Activated T-cell treated with anti-CD3 and anti-CD28 coated beads, Interleukin-2, amount 50 U/mL, for 72 hours (primary cell): ENCODE results near the gene KDM5B. TPM values are rescaled to one million over a fixed set of nuclear protein-coding genes. Genes with fewer than 3 reads are reported as not detected.

Experiments
- ATAC-seq, 2 donors: fragments of 150-1000 bp; cut with Tn5 transposase; replicated peaks in 1 of 2; 2 replicates each; pipeline ENCODE4 v1.10.0; 2021; ENCODE audit warnings: moderate library complexity in 2 of 2, mild to moderate bottlenecking in 1 of 2
- DNase-seq, 2 donors: peaks; one replicate each; pipeline ENCODE4 v3.0.0; 2021 to 2022; ENCODE audit warnings: mixed read lengths in 1 of 2
- H3K27ac Mint-ChIP-seq: one replicate; pipeline ENCODE4 v1.8.0; 2022; ENCODE audit warnings: mild to moderate bottlenecking, moderate library complexity, mixed read lengths
- H3K27me3 Mint-ChIP-seq: one replicate; pipeline ENCODE4 v1.8.0; 2022; ENCODE audit warnings: low read depth, mixed read lengths
- H3K36me3 Mint-ChIP-seq, 2 donors: one replicate each; pipeline ENCODE4 v1.8.0; 2022; ENCODE audit warnings: mixed read lengths in 2 of 2, mild to moderate bottlenecking in 1 of 2; ENCODE audit not compliant: insufficient read depth in 2 of 2
- H3K4me1 Mint-ChIP-seq: one replicate; pipeline ENCODE4 v1.8.0; 2022; ENCODE audit warnings: low read depth, mixed read lengths
- H3K4me3 Mint-ChIP-seq, 2 donors: one replicate each; pipeline ENCODE4 v1.8.0; 2022; ENCODE audit warnings: mild to moderate bottlenecking in 2 of 2, mixed read lengths in 2 of 2, moderate library complexity in 2 of 2
- H3K9me3 Mint-ChIP-seq, 2 donors: one replicate each; pipeline ENCODE4 v1.8.0; 2022; ENCODE audit warnings: mixed read lengths in 2 of 2
- total RNA-seq, 2 donors: library from RNA; stranded (reverse); gene quantifications; one replicate each; pipeline ENCODE4 v1.2.3, GENCODE V29; 2022

KDM5B gene
- total RNA-seq, 2 donors from 2014 or later = 47.0 to 53.6 TPM

GRCh38 chr1:202710070-202711045 is 97.9 kb downstream of the KDM5B start, which contains the start of gene SYT2:
SYT2 (minus strand) TSS chr1:202710454; CDS start chr1:202605772, 104,682 bp downstream.
- Mint-ChIP-seq H3K4me3 (peak within 1 kb of the TSS; percentile 34 to 35), H3K4me1 (no peaks in the 10 kb centered on the region), H3K27me3 (peaks cover 73% of the 10 kb centered on the region), H3K27ac (no peak within 1 kb of the TSS), H3K36me3 (no peaks in the 10 kb centered on the region), H3K9me3 (no peaks in the 10 kb centered on the region)
- ATAC-seq = peak; percentile 43 to 58
- peak; percentile 18 for DNase-seq

GRCh38 chr1:202709276-202710041 is 98.8 kb downstream of the KDM5B start:
- Mint-ChIP-seq H3K27me3 (peaks cover 73% of the 10 kb centered on the region), H3K4me3 (peak overlapping the region; percentile 0 to 34), H3K4me1 (no peaks in the 10 kb centered on the region), H3K36me3 (no peaks in the 10 kb centered on the region), H3K27ac (no peak overlapping the region), H3K9me3 (no peaks in the 10 kb centered on the region)
- DNase-seq = no peak
- no peak for ATAC-seq

DNA sequence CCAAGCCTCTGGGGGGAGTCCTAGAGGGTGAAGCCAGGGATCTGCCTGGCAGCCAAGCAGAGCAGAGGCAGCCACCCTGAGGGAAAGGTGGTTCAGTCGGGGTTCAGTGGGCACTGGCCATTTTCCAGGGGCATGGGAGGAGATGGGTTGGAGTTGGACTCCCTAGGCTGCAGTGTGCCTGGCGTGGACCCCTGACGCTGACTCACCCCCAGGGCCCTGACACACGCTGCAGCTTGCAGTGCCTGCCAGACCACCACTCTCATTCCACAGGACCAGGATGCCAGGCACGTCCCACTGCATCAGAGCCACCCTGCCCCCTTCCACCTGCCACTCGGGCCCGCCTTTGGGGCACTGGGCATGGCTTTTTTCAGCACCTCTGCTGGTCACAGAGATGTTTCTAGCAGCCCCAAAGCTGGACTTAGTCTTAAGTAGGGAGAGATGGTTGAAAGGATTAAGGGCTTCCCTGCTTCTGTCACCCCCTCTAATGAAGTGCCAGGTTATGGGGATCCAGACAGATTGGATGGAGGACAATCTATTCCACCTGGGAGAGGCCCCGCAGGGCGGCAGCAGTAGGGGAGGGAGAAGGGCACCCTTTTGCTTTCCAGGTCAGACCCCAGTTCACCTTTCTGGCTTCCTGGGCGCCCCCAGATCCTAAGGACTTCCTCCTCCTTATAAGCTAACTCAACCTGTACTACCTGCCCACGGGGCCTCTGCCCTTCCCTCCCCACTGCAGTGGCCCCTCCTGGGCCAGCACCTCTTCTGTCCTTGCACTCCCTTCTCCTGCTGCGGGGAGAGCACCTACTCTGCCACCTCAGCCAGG is 99.6 kb downstream of the KDM5B start:
- Mint-ChIP-seq H3K4me3 (no peak overlapping the region), H3K27me3 (peaks cover 79% of the 10 kb centered on the region), H3K27ac (no peak overlapping the region), H3K9me3 (no peaks in the 10 kb centered on the region), H3K36me3 (no peaks in the 10 kb centered on the region), H3K4me1 (no peaks in the 10 kb centered on the region)
- ATAC-seq (no peak), DNase-seq (no peak)

- Mint-ChIP-seq H3K4me3 (no peak overlapping the region), H3K4me1 (no peaks in the 10 kb centered on the region), H3K9me3 (no peaks in the 10 kb centered on the region), H3K36me3 (no peaks in the 10 kb centered on the region), H3K27me3 (peaks cover 67% of the 10 kb centered on the region), H3K27ac (no peak overlapping the region)
- DNase-seq = no peak
- ATAC-seq = no peak
Measured at GRCh38 chr1:202706851-202707250, 101.4 kb downstream of the KDM5B start.

DNA sequence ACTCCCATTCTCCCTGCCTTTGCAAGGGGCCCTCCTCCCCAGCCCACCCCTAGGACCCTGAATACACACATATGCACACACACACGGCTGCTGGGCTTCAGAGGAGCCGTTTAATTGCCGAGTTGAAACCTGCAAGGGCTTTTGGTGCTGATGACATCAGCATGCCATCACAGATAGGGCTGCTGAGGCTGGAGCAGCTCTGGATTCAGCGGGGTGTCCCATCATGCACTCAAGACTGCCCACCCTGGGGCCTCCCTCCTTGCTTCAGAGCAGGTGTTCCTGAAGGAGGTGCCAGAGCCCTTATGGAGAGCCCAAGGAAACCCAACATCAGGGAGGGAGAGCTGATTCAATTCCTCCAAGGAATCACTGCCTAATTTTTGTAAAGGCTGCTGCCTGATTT is 103.6 kb downstream of the KDM5B start:
- H3K9me3 Mint-ChIP-seq = no peaks in the 10 kb centered on the region
- ATAC-seq = no peak
- no peaks in the 10 kb centered on the region for H3K4me1 Mint-ChIP-seq
- DNase-seq = no peak
- no peak overlapping the region for H3K4me3 Mint-ChIP-seq
- no peak overlapping the region for H3K27ac Mint-ChIP-seq
- peaks cover 47% of the 10 kb centered on the region for H3K27me3 Mint-ChIP-seq
- H3K36me3 Mint-ChIP-seq = no peaks in the 10 kb centered on the region

GRCh38 chr1:202703191-202703590 is 105.0 kb downstream of the KDM5B start:
- ATAC-seq (no peak), DNase-seq (no peak)
- Mint-ChIP-seq H3K4me1 (no peaks in the 10 kb centered on the region), H3K36me3 (no peaks in the 10 kb centered on the region), H3K9me3 (no peaks in the 10 kb centered on the region), H3K27me3 (peaks cover 40% of the 10 kb centered on the region), H3K27ac (no peak overlapping the region), H3K4me3 (no peak overlapping the region)

DNA sequence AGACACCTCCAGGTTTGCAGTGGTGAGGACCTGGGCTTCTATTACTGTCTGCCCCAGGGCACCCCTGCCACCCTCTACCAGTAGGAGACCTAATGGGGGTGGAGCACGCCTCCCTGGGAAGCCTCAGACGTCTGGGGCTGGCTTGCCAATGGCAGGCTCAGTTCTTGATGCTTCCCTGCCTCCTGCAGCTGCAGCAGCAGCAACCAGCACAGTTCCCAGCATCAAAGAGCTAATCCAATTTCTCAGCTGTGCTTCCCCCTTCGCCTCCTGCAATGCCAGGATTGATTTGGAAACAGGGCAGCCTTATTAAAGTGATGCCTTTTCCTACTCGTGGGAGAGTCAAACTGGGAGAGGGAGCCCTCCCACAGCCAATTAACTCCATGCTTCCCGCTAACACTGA is 106.1 kb downstream of the KDM5B start:
- H3K36me3 Mint-ChIP-seq = no peaks in the 10 kb centered on the region
- H3K4me3 Mint-ChIP-seq = no peak overlapping the region
- ATAC-seq (no peak), DNase-seq (no peak)
- H3K9me3 Mint-ChIP-seq = no peaks in the 10 kb centered on the region
- H3K27me3 Mint-ChIP-seq = peaks cover 38% of the 10 kb centered on the region
- no peak overlapping the region for H3K27ac Mint-ChIP-seq
- no peaks in the 10 kb centered on the region for H3K4me1 Mint-ChIP-seq

DNA sequence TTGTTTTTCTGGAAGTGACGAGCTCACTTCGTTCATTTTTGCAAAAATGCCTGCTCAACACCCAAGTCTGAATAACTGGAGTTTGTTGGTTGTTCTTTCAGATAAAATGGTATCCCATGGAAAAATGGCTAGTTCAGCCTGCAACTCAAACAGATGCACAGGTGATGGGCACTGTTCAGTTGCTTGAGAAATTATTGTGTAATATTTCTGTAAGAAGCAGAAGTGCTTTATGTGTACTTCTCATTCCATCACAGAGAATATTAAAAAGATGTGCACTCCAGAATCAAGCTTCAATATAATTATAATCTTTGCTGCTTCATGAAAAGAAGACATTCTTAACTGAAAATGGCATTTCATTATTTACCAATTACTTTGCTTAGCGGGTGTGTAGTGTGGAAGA is 107.0 kb downstream of the KDM5B start:
- Mint-ChIP-seq H3K36me3 (no peaks in the 10 kb centered on the region), H3K4me3 (no peak overlapping the region), H3K27me3 (peaks cover 37% of the 10 kb centered on the region), H3K9me3 (no peaks in the 10 kb centered on the region), H3K27ac (no peak overlapping the region), H3K4me1 (no peaks in the 10 kb centered on the region)
- DNase-seq (no peak), ATAC-seq (no peak)

- ATAC-seq (no peak), DNase-seq (no peak)
- peaks cover 31% of the 10 kb centered on the region for H3K27me3 Mint-ChIP-seq
- H3K4me3 Mint-ChIP-seq = no peak overlapping the region
- no peaks in the 10 kb centered on the region for H3K36me3 Mint-ChIP-seq
- H3K4me1 Mint-ChIP-seq = no peaks in the 10 kb centered on the region
- H3K9me3 Mint-ChIP-seq = no peaks in the 10 kb centered on the region
- no peak overlapping the region for H3K27ac Mint-ChIP-seq
Measured at GRCh38 chr1:202700061-202700460, 108.2 kb downstream of the KDM5B start.

DNA sequence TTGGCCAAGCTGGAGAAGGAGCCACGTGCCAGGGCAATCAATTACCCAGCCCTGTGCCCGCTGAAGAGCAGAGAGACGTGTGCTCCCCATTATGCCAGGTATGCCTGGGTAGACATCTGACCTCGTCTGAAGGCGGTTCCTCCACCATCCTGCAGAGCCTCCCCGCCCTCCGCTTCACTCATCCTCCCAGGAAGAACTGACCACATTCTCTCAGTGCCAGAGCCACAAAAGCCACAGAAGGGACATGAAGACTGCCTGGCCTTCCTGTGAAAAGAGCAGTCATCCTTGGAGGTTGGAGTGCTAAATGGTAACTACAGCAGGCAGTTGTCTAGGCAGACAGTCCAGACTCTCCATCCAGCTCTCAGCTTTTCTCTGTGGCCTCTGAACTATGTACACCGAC is 109.9 kb downstream of the KDM5B start:
- H3K4me1 Mint-ChIP-seq = no peaks in the 10 kb centered on the region
- DNase-seq = no peak
- no peaks in the 10 kb centered on the region for H3K9me3 Mint-ChIP-seq
- H3K27me3 Mint-ChIP-seq = peaks cover 39% of the 10 kb centered on the region
- H3K36me3 Mint-ChIP-seq = no peaks in the 10 kb centered on the region
- no peak overlapping the region for H3K4me3 Mint-ChIP-seq
- no peak overlapping the region for H3K27ac Mint-ChIP-seq
- ATAC-seq = no peak

- Mint-ChIP-seq H3K27ac (no peak overlapping the region), H3K9me3 (peaks cover 0 to 3% of the 10 kb centered on the region in 2 donors), H3K27me3 (peaks cover 44% of the 10 kb centered on the region), H3K36me3 (no peaks in the 10 kb centered on the region), H3K4me3 (no peak overlapping the region), H3K4me1 (no peaks in the 10 kb centered on the region)
- DNase-seq = no peak
- no peak for ATAC-seq
Measured at GRCh38 chr1:202697038-202697437, 111.2 kb downstream of the KDM5B start.

DNA sequence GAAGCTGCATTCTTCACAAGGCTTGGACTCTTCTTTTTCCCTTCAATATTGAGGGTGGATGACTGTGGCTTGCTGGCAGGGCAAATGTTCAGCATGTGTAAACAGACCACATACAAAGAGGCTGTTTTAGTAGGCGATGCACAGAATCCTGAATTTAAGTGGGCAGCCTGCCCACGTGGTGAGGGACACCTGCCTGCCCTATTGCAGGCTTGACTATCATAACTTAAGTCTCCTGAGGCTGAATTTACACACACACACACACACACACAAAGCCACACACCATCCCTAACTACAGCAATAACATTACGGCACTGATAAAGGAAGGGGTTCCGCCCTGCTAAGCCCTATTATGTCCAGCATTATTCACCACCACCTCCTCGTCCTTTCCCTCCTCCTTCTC is 113.9 kb downstream of the KDM5B start:
- H3K4me1 Mint-ChIP-seq = no peaks in the 10 kb centered on the region
- peaks cover 0 to 3% of the 10 kb centered on the region in 2 donors for H3K9me3 Mint-ChIP-seq
- peaks cover 44% of the 10 kb centered on the region for H3K27me3 Mint-ChIP-seq
- no peak overlapping the region for H3K4me3 Mint-ChIP-seq
- no peaks in the 10 kb centered on the region for H3K36me3 Mint-ChIP-seq
- DNase-seq = no peak
- no peak overlapping the region for H3K27ac Mint-ChIP-seq
- ATAC-seq = no peak
